NCI-H82 (cell line): ENCODE results near the gene GBP7.
A peak's percentile ranks its signal among the peaks of the same experiment; 100 is the strongest.
"Not testable (repeated sequence)": the region's sequence is repeated elsewhere in the genome, so short reads cannot be mapped to it uniquely, and the experiment has no call there.

Experiments
- DNase-seq: peaks from one replicate; lab custom pipeline; 2025; lab: John Stamatoyannopoulos, UW

GBP7 gene

GRCh38 chr1:89175601-89176256, at the start of gene GBP7:
Gene GBP7, minus strand, starts transcription at chr1:89176003. Its CDS starts 4,068 bp downstream, at chr1:89171935.
- no peak for DNase-seq

GRCh38 chr1:89221341-89221740, 45.5 kb upstream of the GBP7 start:
- no peak for DNase-seq

DNA sequence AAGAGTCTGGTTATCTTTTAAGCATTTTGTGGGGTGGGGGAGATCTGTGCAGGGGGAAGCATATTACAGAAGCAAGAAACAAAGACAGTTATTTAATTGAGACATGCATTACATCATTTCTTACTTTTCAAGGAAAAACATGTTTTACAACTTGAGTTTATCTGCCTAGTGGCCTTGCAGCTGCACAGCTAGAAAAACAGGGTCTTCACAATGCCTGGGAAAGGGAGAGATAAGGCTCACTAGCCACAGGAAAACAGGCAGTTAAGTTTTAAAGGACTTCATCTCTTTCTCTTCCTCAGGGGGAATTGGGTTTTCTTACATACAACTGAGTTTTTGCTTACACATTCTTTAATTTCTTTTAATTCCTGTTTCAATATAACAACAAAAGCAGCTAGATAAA, 44.0 kb upstream of the GBP7 start:
- DNase-seq: not testable (repeated sequence)

GRCh38 chr1:89218941-89219340, 43.1 kb upstream of the GBP7 start:
- DNase-seq: not testable (repeated sequence)

- DNase-seq: no peak
Measured at GRCh38 chr1:89213347-89213746, 37.5 kb upstream of the GBP7 start.

DNA sequence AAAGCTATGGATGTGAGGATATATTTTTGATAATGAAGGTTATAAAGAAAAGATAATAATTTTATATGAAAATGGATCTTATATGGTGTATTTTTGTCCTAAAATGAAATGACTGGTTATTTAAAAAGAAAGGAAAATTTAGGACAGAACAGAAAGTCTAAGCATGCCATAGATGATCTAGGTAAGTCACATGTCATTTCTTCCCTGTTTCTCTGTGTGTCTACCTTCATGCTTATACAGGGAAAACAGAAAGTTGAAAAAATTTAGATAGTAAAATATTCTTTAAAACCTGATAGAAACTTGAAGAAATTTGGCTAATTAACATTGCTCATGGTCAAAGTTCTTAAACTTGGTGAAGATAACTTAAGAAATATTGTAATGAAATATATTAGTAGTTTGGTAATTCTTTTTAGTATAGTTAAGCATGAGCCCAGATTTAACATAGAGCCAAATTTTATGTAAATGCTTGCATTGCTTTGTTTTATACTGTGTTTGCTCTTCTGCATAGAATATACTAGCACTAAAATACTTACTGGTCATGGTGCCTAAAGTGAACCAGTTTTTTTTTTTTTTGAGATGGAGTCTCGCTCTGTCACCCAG, 35.3 kb upstream of the GBP7 start:
- DNase-seq: no peak

GRCh38 chr1:89206373-89206772, 30.6 kb upstream of the GBP7 start:
- no peak for DNase-seq

DNA sequence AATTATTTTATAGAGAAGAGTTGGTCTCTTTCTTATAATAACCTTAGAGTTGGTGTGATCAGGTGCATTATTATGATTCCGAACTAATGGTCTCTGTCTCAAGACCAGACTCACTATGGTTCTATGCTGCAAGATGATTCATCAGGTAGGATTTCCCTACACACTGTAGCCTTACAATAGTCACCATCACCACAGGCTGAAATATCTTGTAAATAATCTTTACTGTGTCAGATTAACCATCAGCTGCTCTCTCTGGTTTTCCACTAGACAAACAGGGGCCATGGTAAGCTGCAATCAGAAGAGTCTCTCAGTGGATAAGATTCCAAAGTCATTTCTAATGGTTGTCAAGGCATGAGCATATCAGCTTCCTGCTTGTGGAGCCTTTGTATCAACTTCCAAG, 27.4 kb upstream of the GBP7 start:
- DNase-seq: no peak

- DNase-seq: no peak
Measured at GRCh38 chr1:89201106-89201794, 25.4 kb upstream of the GBP7 start.

DNA sequence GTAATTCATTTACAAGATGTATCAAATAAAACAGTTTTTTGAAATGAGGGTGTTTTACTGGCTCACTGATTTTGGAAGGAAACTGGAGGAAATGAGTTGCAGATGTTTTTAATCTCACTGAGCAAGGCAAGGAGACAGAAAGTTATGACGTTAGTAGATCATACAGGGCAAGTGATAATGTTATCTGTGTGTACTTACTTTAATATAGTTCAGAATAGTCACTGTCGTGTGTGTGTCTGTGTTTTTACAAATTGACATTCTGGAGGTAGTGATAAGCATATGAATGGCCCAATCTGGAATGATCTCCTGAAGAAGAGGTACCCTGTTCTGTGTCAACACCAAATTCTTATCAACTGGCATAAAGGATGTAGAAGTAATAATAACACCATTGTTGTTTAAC, 24.9 kb upstream of the GBP7 start:
- no peak for DNase-seq

GRCh38 chr1:89199525-89200031, 23.8 kb upstream of the GBP7 start:
- no peak for DNase-seq

DNA sequence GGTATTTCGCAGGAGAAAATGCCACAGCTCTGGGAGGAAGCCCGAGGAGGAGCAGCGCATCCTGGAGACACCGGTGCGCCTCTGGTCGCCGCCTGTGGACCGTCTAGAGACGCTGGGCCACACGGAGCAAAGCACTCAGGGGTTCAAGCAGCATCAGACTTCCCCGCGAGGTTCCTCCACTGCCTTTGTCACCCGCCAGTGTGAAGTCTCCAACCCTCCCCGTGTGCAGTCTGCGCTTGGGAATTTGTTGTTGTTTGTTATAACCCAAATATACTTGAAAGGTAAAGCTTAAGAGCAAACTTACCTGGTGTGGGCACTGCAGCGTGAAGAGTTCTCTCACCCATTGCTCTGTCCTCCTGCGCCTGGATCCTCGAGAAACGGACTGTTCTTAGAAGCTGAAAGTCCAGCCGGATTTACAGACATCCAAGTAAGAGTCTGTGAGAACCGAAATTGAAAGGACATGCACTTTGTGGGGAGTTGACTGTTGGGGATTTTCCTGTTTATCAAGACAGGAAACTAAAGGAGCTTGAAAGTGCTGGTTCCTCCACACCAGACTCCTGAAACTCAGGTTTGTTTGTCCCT, 22.8 kb upstream of the GBP7 start, which contains the start of gene GBP4:
GBP4 (minus strand) TSS at position 452 of the 582 bp plus-strand sequence; CDS start at position 344, 108 bp downstream.
- no peak for DNase-seq

DNA sequence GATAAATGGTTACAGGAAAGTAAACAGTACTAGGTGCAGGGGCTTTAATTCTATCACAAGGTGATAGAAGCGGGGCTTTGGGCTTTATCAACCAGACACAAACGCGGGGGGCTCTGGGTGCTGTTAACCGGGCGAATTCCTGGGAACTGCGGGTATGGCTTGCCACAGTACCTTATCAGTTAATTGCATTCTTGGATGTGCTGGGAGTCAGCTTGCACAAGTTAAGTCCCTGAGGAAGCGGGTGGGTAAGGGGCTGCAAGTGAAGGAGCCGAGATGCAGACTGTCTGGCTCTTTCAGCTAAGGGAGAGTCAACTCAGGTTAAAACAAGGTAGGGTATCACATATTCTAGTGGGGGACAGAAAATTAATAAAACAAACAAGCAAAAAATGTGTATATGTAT, 22.3 kb upstream of the GBP7 start:
- DNase-seq: no peak

- no peak for DNase-seq
Measured at GRCh38 chr1:89195476-89195875, 19.7 kb upstream of the GBP7 start.

DNA sequence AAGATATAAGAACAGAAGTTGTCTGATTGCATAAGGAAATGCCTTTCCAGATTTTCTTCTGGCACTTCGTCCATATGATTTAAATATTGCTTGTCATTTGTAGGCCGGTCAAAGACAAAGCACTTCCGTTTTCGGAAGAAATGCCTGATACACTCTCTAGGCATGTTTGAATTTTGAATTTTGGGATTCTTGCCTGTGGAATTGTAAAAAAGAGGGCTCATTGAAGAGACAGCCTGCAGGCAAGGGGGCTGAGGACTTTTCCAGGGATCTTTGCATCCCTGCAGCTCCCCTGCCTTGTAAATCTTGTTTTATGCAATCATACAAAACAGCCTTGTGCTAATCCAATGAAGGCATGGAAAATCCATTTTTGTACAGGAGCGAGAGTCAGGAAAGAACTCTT, 15.5 kb upstream of the GBP7 start:
- peak; percentile 7 for DNase-seq

- no peak for DNase-seq
Measured at GRCh38 chr1:89190017-89190416, 14.2 kb upstream of the GBP7 start.

DNA sequence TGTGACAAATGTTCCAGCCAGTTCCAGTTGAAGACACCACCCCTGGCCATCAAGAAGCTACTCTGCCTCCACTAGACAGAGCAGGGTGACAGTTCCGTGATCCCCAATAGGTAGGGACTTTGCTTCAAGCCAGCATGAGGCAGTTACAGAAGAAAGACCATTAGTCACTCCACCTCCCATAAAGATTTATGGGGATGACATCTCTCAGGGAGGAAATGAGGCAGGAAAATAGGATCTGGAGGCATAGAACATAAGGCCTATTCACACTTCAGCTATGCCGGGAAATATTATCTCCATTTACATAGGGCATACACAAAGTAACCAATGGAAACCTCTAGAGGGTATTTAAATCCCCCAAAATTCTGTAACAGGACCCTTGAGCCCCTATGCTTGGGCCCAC, 3.5 kb upstream of the GBP7 start:
- DNase-seq: no peak

DNA sequence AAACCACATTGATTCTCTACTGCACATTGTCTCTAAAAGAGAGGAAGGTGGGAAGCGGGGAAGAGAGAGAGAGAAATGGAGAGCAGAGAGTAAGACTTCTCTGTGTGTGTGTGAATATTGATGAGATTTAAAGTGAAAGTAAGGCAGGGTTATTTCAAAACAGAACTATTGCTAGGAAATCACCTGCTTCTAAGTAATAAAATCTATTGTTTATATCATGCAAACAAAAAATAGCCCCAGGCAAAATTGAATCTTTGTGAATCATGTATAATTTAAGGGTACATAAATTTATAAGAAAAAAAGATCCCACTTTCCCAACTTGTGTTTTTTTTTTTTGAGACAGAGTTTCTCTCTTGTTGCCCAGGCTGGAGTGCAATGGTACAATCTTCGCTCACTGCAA, 1.2 kb upstream of the GBP7 start:
- no peak for DNase-seq

- no peak for DNase-seq
Measured at GRCh38 chr1:89174491-89174890, 1.3 kb downstream of the GBP7 start.

DNA sequence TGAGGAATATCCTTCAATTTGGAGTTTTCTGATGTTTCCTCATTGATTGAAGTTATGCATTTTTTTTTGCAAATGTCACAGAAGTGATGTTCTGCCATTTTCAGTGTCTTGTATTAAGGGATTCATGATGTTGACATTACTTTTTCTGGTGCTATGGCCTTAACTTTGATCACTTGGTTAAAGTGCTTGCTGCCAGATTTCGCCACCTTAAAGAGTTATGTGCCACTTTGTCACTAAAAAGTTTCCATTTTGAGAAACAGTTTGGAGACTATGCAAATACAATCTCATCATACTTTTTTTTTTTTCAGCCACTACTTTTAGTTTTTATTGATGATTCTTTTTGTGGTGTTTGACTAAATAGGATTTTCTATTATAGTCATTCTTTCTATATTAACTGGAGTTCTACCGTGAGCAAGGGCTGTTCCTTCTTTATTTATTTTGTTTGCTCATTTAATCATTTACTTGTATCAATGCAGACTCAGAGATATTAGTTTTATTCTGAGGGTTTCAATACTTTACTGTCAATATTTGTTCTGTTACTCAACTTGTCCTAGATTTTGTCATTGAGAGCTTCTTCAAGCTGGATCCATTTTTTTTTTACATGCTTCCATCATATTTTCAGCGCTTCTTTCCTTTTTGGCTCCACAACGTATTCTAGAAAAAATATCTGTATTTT, 3.2 kb downstream of the GBP7 start:
- no peak for DNase-seq

DNA sequence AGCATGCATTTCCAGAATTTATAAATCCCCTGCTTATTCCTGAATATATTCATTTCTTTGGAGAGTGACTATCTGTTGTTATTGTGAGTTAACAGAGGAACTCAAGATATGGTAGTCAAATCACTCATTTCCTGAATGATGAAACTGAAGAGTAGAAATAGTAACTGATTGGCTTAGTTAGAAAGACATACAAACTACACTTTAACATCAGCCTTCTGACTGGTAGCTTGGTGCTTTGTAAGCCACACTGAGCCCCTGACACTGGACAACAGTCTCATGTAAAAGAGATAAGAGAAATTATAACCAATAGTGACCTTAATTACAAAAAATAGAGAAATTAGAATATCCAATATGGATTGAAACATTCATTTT, 4.8 kb downstream of the GBP7 start:
- no peak for DNase-seq
